GDM1 (cell line): ENCODE data around the gene GUF1.
A peak's percentile ranks its signal among the peaks of the same experiment; 100 is the strongest.
"Not testable (repeated sequence)": the region's sequence is repeated elsewhere in the genome, so short reads cannot be mapped to it uniquely, and the experiment has no call there.

ENCODE experiments used
- DNase-seq: peaks from one replicate; lab custom pipeline; 2025; lab: John Stamatoyannopoulos, UW

Gene GUF1

GRCh38 chr4:44701037-44701436 is 22.8 kb downstream of the GUF1 start:
- no peak for DNase-seq

GRCh38 chr4:44704673-44705072 is 26.5 kb downstream of the GUF1 start:
- DNase-seq, result no peak

- DNase-seq, result no peak
Observed at GRCh38 chr4:44713125-44713524, 34.9 kb downstream of the GUF1 start.

GRCh38 chr4:44716597-44716996 is 38.4 kb downstream of the GUF1 start:
- no peak for DNase-seq

GRCh38 chr4:44720371-44720770 is 42.2 kb downstream of the GUF1 start:
- no peak for DNase-seq

DNA sequence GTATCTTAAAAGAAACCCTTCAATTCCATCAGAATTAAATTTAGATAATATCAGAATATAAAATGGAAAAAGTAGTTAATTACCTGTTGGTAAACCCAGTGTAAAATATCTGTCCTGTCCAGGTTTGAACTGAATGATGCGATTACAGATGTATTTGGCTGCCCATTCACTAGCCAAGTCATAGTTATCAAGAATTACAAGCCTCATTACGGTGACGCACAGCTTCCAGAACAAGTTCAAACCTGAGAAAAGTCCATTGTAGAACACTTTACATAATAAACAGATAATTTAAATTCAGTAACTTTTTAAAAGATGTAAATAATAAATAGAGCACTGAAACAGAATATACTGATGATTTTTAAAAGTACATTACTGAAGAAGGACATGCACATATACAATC is 43.8 kb downstream of the GUF1 start:
- DNase-seq, result no peak

DNA sequence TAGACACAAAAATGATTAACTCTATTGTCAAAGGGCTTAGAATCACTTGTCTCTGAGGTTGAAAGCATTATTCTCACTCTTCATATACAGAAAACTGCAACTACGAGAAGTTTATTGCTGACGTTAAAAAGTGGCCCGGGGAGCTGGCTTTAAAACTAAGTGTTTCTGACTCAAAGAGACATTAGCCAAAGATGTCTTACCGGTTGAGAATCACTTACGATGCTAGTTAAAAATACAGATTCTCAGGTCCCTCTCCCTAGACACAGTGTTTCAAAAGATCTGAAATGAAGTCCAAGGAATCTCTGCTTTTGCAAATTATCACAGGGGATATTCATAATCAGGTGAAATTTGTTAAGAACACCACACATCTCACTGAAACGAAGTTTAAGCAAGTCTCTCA is 46.9 kb downstream of the GUF1 start:
- no peak for DNase-seq

GRCh38 chr4:44725726-44726037 is 47.5 kb downstream of the GUF1 start:
- no peak for DNase-seq

DNA sequence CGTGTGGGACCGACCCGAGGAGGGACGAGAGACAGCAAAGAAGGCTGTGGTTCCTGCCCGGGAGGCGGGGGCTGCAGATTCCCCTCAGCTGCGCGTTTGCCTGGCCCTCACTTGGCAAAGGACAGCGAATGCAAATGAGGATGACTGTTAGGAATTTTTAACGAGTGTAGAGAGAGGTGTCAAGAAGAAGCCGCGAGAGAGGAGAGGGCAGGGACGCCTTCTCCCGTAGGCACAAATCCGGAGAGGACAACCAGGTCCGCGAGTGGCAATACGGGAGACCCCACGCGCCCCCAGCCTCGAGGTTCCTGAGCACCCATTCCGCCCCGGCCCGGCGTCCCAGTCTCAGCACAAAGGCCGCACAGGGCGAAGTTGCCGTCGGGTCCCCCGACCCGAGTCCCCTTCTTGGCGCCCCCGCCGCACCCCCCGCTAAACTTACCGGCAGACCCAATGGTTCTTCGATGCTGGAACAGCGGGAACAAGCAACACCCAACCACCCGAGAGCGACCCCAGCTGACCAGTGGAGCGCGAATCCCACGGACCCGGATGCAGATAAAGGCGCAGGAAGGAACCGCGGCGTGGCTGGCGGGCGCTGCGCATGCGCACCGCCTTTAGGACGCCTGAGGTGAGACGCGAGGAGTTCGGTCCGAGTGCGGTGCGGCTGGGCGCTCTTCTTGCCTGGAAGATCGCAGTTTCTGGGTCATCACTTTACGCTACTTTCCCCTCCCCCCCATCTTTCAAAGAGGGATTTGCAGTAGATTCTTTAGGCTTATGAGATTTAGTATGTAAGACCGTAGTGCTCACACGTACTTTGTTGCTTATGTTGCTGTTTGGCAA is 48.0 kb downstream of the GUF1 start, which contains the start of gene GNPDA2:
Gene GNPDA2, minus strand, starts transcription at position 519 of the 834 bp plus-strand sequence. CDS start 4,349 bp downstream, outside the sequence.
- peak; percentile 82 for DNase-seq

DNA sequence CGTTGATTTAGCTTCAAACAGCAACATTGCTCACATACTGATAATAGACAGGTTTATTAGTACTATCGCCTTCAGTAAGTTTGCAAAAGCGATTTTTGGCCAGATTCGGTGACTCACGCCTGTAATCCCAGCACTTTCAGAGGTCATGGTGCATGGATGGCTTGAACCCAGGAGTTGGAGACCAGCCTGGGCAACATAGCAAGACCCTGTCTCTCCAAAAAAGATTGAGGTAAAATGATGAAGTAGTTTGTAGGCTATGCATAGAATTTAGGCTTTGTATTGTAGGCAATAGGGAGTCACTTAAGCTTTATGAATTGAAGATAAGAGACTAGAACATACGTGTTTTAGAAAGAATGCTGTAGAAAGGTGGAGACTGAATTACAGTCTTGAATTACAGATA is 49.3 kb downstream of the GUF1 start:
- DNase-seq, result no peak

GRCh38 chr4:44728694-44729093 is 50.5 kb downstream of the GUF1 start:
- DNase-seq, result not testable (repeated sequence)

GRCh38 chr4:44736900-44737299 is 58.7 kb downstream of the GUF1 start:
- DNase-seq, result no peak

DNA sequence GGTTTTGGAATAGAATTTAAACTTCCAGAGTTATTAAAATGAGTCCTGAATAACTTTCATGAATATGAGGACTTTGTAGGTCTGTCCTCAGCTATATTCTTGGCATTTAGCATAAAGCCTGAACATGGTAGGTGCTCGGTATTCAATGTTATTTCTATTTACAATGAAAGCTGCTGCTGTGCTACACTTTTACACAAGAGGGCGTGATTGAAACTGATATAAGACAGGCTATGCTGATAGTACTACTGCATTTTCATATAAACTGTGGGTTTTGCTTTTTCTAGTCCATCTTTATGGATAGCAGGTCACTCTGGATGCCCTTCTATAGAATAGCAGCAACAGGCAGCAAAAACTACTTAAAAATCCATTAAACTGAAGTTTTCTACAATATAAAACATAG is 60.4 kb downstream of the GUF1 start:
- DNase-seq, result no peak

DNA sequence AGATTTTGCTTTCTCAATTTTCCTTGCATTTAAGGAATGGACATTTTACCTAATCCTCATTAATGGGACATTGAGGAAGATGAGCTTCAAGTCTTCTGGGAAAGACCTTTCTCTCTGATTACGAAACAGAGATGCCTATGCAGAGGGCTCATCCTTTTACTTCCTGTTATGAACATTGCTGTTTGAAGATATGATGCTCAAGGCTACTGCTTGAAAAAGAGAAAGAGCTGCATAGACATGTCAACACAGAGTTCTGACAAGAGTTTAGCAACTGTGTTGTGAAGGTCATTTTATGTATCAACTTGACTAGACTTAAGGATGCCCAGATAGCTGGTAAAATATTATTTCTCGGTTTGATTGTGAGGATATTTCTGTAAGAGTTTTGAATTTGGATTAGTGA is 62.0 kb downstream of the GUF1 start:
- DNase-seq, result no peak
